PC-9 (cell line): ENCODE results near the gene CSNK2A2. TPM values are rescaled to one million over a fixed set of nuclear protein-coding genes. Genes with fewer than 3 reads are reported as not detected.

Experiments used
- BruUV-seq: library from RNA; stranded (reverse); fragments of 400-500 nt; replicated peaks from 2 replicates; lab custom pipeline; 2021; lab: Mats Ljungman, UMichigan
- CTCF ChIA-PET: fragments of 300-600 bp; sonication (Branson Sonifier 250); formaldehyde crosslinking; loops from one replicate; lab custom pipeline; 2022; ENCODE audit warnings: antibody characterized with exemption; lab: Charles Lee
- POLR2A ChIA-PET: fragments of 300-600 bp; sonication (Branson Sonifier 250); formaldehyde crosslinking; loops from one replicate; lab custom pipeline; 2022; ENCODE audit warnings: antibody characterized with exemption; ENCODE audit not compliant: unreplicated experiment; lab: Charles Lee
- DNase-seq, 2 experiments: peaks; one replicate each; pipeline versions ENCODE4 v3.0.0 to v3.0.0-alpha.2; 2015 to 2022; ENCODE audit warnings: mixed read lengths in 1 of 2
- H2AFZ ChIP-seq: fragments of 200-600 bp; sonication (generic); 2 replicates; pipeline ENCODE4 v1.8.1; 2017; ENCODE audit warnings: antibody characterized with exemption
- H3F3A ChIP-seq: fragments of 200-600 bp; sonication (generic); 2 replicates; pipeline ENCODE4 v1.8.1; 2017; ENCODE audit warnings: antibody characterized with exemption, mild to moderate bottlenecking, low read depth; ENCODE audit not compliant: insufficient read depth
- H3K27ac ChIP-seq: fragments of 200-600 bp; sonication (generic); 2 replicates; pipeline ENCODE4 v1.6.1; 2016; ENCODE audit warnings: mixed run types
- H3K27me3 ChIP-seq: fragments of 200-600 bp; sonication (generic); 2 replicates; pipeline ENCODE4 v1.6.1; 2016; ENCODE audit warnings: low read depth, mixed run types; ENCODE audit not compliant: insufficient read depth
- H3K36me3 ChIP-seq: fragments of 200-600 bp; sonication (generic); 2 replicates; pipeline ENCODE4 v1.6.1; 2016; ENCODE audit warnings: low read depth, mixed run types
- H3K4me1 ChIP-seq: fragments of 200-600 bp; sonication (generic); replicated peaks from 2 replicates; pipeline ENCODE4 v1.6.1; 2016; ENCODE audit warnings: mixed run types; ENCODE audit not compliant: insufficient read depth
- H3K4me2 ChIP-seq: fragments of 200-600 bp; sonication (generic); 2 replicates; pipeline ENCODE4 v1.6.1; 2017; ENCODE audit warnings: mixed run types
- H3K4me3 ChIP-seq: fragments of 200-600 bp; sonication (generic); 2 replicates; pipeline ENCODE4 v1.6.1; 2016; ENCODE audit warnings: mixed run types
- H3K79me2 ChIP-seq: fragments of 200-600 bp; sonication (generic); 2 replicates; pipeline ENCODE4 v1.6.1; 2017; ENCODE audit warnings: low read depth, mixed run types
- H3K9me2 ChIP-seq: fragments of 200-600 bp; sonication (generic); 2 replicates; pipeline ENCODE4 v1.8.1; 2017; ENCODE audit warnings: mild to moderate bottlenecking; ENCODE audit not compliant: insufficient read depth
- H3K9me3 ChIP-seq: fragments of 200-600 bp; sonication (generic); 2 replicates; pipeline ENCODE4 v1.8.1; 2016; ENCODE audit warnings: low read depth; ENCODE audit not compliant: insufficient read depth
- H4K20me1 ChIP-seq: fragments of 200-600 bp; sonication (generic); 2 replicates; pipeline ENCODE4 v1.8.1; 2017; ENCODE audit not compliant: insufficient read depth
- CTCF ChIP-seq: fragments of 200-600 bp; sonication (generic); conservative IDR thresholded peaks from 2 replicates; pipeline ENCODE4 v1.6.1; 2017; ENCODE audit warnings: mixed run types, antibody characterized with exemption, mild to moderate bottlenecking, moderate library complexity
- EZH2 ChIP-seq: fragments of 200-600 bp; sonication (generic); IDR thresholded peaks from 2 replicates; pipeline ENCODE4 v1.8.0; 2017; ENCODE audit warnings: antibody characterized with exemption, low read depth
- intact Hi-C: fragments of 100-400 bp; cut with micrococcal nuclease; formaldehyde crosslinking; loops from one replicate; pipeline ENCODE4 v1.10.0; 2022; ENCODE audit not compliant: unreplicated experiment
- total RNA-seq: library from RNA; stranded (reverse); gene quantifications from 2 replicates; pipeline ENCODE4 v1.2.3, GENCODE V29; 2021

Gene CSNK2A2
- total RNA-seq, 1 experiment from 2014 or later: 100 TPM

GRCh38 chr16:58186176-58186944, 11.5 kb downstream of the CSNK2A2 start:
- Histone ChIP-seq H3K9me2 (no peaks in the 10 kb centered on the region), H3F3A (peaks cover 8% of the 10 kb centered on the region; the same call in 1 of the 2 replicates), H3K4me2 (no peak overlapping the region), H3K4me3 (no peak overlapping the region), H3K36me3 (peaks cover 72% of the 10 kb centered on the region), H3K9me3 (no peaks in the 10 kb centered on the region), H2AFZ (no peak overlapping the region), H3K27ac (no peak overlapping the region), H3K79me2 (peaks cover 4% of the 10 kb centered on the region; the same call in 1 of the 2 replicates), H4K20me1 (peaks cover 15% of the 10 kb centered on the region), H3K27me3 (no peaks in the 10 kb centered on the region), H3K4me1 (no peaks in the 10 kb centered on the region)
- DNase-seq: no peak
- intact Hi-C loops: no loop called here
- CTCF ChIA-PET: no interaction called here
- BruUV-seq: no TSS peak
- TF ChIP-seq CTCF: no peak
- no peak for TF ChIP-seq EZH2
- POLR2A ChIA-PET: no interaction called here

- Histone ChIP-seq H3K4me3 (no peak overlapping the region), H4K20me1 (peaks cover 7% of the 10 kb centered on the region; the same call in 1 of the 2 replicates), H3K79me2 (peaks cover 5% of the 10 kb centered on the region; the same call in 1 of the 2 replicates), H3K36me3 (peaks cover 25% of the 10 kb centered on the region), H3K27ac (no peak overlapping the region; the same call in 1 of the 2 replicates), H3K4me1 (no peaks in the 10 kb centered on the region), H3F3A (no peaks in the 10 kb centered on the region), H3K27me3 (no peaks in the 10 kb centered on the region), H3K4me2 (no peak overlapping the region), H3K9me3 (no peaks in the 10 kb centered on the region), H2AFZ (no peak overlapping the region), H3K9me2 (no peaks in the 10 kb centered on the region)
- POLR2A ChIA-PET: no interaction called here
- TF ChIP-seq EZH2: no peak
- no peak for TF ChIP-seq CTCF
- CTCF ChIA-PET: no interaction called here
- intact Hi-C loops: no loop called here
- BruUV-seq: no TSS peak
- DNase-seq: no peak
These were observed 20.6 kb downstream of the CSNK2A2 start for GRCh38 chr16:58177353-58177710.

- ChIA-PET POLR2A (no interaction called here), CTCF (no interaction called here)
- Histone ChIP-seq H3K4me3 (no peak overlapping the region), H3K4me1 (no peaks in the 10 kb centered on the region), H3K36me3 (peaks cover 22% of the 10 kb centered on the region), H3K4me2 (no peak overlapping the region), H3F3A (no peaks in the 10 kb centered on the region), H3K79me2 (peaks cover 5% of the 10 kb centered on the region; the same call in 1 of the 2 replicates), H3K9me2 (no peaks in the 10 kb centered on the region), H3K27me3 (no peaks in the 10 kb centered on the region), H3K9me3 (no peaks in the 10 kb centered on the region), H3K27ac (no peak overlapping the region), H4K20me1 (peaks cover 7% of the 10 kb centered on the region; the same call in 1 of the 2 replicates), H2AFZ (no peak overlapping the region)
- intact Hi-C loops: no loop called here
- no peak for DNase-seq
- BruUV-seq: no TSS peak
- TF ChIP-seq EZH2: no peak
These were observed 21.1 kb downstream of the CSNK2A2 start for GRCh38 chr16:58176608-58177352.
